ENCODE data around the gene TBX2. TPM values are rescaled to one million over a fixed set of nuclear protein-coding genes. Genes with fewer than 3 reads are reported as not detected.

Gene TBX2
- total RNA-seq, 1 donor from 2014 or later, result 1.7 TPM

- DNase-seq (ENCODE audit: low read depth), result no peak
- TF ChIP-seq CTCF (conservative IDR thresholded peaks at IDR 0.05; ENCODE audit: low read depth, low read length), result no peak
- no peak overlapping the region for H3K4me3 ChIP-seq (ENCODE audit: low read depth, low read length)
These were observed 39.2 kb upstream of the TBX2 start for GRCh38 chr17:61360318-61360943.

- DNase-seq (ENCODE audit: low read depth), result no peak
- no peak overlapping the region for H3K4me3 ChIP-seq (ENCODE audit: low read depth, low read length)
- no peak for TF ChIP-seq CTCF (conservative IDR thresholded peaks at IDR 0.05; ENCODE audit: low read depth, low read length)
These were observed 38.6 kb upstream of the TBX2 start for GRCh38 chr17:61361084-61361483.

- TF ChIP-seq CTCF (conservative IDR thresholded peaks at IDR 0.05; ENCODE audit: low read depth, low read length), result no peak
- H3K4me3 ChIP-seq (ENCODE audit: low read depth, low read length), result no peak overlapping the region
- no peak for DNase-seq (ENCODE audit: low read depth)
These were observed 37.2 kb upstream of the TBX2 start for GRCh38 chr17:61362396-61362795.

- TF ChIP-seq CTCF (conservative IDR thresholded peaks at IDR 0.05; ENCODE audit: low read depth, low read length), result no peak
- no peak for DNase-seq (ENCODE audit: low read depth)
These were observed 36.6 kb upstream of the TBX2 start for GRCh38 chr17:61362852-61363600.

GRCh38 chr17:61363601-61364462 is 35.8 kb upstream of the TBX2 start:
- H3K4me3 ChIP-seq (ENCODE audit: low read depth, low read length), result no peak overlapping the region
- no peak for TF ChIP-seq CTCF (conservative IDR thresholded peaks at IDR 0.05; ENCODE audit: low read depth, low read length)
- no peak for DNase-seq (ENCODE audit: low read depth)

More at GRCh38 chr17:61362852-61363600, 36.6 kb upstream of the TBX2 start:
- no peak overlapping the region for H3K4me3 ChIP-seq (ENCODE audit: low read depth, low read length)

GRCh38 chr17:61364463-61364846 is 35.2 kb upstream of the TBX2 start:
- TF ChIP-seq CTCF (conservative IDR thresholded peaks at IDR 0.05; ENCODE audit: low read depth, low read length), result no peak
- DNase-seq (ENCODE audit: low read depth), result no peak
- H3K4me3 ChIP-seq (ENCODE audit: low read depth, low read length), result no peak overlapping the region
